ENCODE results near the gene ARHGAP28.
A peak's percentile ranks its signal among the peaks of the same experiment; 100 is the strongest.

Gene ARHGAP28

GRCh38 chr18:6775702-6776101 is 46.2 kb downstream of the ARHGAP28 start:
- DNase-seq (ENCODE audit: extremely low read depth, low read depth): no peak
- TF ChIP-seq, protein P1, sequence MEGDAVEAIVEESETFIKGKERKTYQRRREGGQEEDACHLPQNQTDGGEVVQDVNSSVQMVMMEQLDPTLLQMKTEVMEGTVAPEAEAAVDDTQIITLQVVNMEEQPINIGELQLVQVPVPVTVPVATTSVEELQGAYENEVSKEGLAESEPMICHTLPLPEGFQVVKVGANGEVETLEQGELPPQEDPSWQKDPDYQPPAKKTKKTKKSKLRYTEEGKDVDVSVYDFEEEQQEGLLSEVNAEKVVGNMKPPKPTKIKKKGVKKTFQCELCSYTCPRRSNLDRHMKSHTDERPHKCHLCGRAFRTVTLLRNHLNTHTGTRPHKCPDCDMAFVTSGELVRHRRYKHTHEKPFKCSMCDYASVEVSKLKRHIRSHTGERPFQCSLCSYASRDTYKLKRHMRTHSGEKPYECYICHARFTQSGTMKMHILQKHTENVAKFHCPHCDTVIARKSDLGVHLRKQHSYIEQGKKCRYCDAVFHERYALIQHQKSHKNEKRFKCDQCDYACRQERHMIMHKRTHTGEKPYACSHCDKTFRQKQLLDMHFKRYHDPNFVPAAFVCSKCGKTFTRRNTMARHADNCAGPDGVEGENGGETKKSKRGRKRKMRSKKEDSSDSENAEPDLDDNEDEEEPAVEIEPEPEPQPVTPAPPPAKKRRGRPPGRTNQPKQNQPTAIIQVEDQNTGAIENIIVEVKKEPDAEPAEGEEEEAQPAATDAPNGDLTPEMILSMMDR (IDR thresholded peaks at IDR 0.05; ENCODE audit: low read depth, low read length, missing control alignments): no peak
- H3K4me3 ChIP-seq (replicated peaks; ENCODE audit: low read depth, low read length): no peak overlapping the region

DNA sequence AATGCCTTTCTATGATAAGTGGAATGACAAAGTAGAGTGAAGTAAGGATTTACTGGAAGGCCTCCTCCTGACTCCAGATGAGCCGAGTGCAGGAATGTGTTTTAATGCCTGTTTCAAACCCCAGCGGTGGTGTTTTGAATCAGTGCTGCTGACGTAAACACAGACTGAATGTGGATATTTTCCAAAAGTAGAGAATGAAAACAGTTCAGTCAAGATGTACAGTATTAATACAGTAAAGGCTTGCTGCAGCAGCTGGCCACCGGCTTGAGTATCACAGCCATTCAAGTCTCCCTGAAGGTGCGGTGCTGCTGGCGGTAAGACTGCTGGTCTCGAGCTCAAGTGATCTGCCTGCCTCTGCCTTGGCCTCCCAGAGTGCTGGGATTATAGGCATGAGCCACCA is 46.7 kb downstream of the ARHGAP28 start:
- H3K4me3 ChIP-seq (replicated peaks; ENCODE audit: low read depth, low read length): no peak overlapping the region
- DNase-seq (ENCODE audit: extremely low read depth, low read depth): peak; percentile 78
- TF ChIP-seq, protein P1 (IDR thresholded peaks at IDR 0.05; ENCODE audit: low read depth, low read length, missing control alignments): no peak

DNA sequence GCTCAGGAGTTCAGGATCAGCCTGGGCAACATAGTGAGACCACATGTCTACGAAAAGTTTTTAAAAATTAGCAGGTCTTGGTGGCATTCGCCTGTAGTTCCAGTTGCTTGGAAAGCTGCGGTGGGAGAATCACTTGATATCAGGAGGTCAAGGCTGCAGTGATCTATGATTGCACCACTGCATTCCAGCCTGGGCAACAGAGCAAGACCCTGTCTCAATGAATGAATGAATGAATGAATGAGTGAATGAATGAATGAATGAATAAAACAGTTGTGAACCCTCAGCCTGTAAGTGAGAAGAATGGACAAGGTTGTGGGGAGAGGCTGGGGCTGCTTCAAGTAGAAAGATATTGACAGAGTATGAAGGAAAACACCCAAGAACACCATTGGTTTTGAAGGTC is 48.0 kb downstream of the ARHGAP28 start:
- no peak for DNase-seq (ENCODE audit: extremely low read depth, low read depth)
- TF ChIP-seq, protein P1 (IDR thresholded peaks at IDR 0.05; ENCODE audit: low read depth, low read length, missing control alignments): no peak
- H3K4me3 ChIP-seq (replicated peaks; ENCODE audit: low read depth, low read length): no peak overlapping the region

- no peak overlapping the region for H3K4me3 ChIP-seq (replicated peaks; ENCODE audit: low read depth, low read length)
- TF ChIP-seq, protein P1 (IDR thresholded peaks at IDR 0.05; ENCODE audit: low read depth, low read length, missing control alignments): no peak
- DNase-seq (ENCODE audit: extremely low read depth, low read depth): no peak
These were observed 49.1 kb downstream of the ARHGAP28 start for GRCh38 chr18:6778459-6779247.

- DNase-seq (ENCODE audit: extremely low read depth, low read depth): no peak
- TF ChIP-seq, protein P1 (IDR thresholded peaks at IDR 0.05; ENCODE audit: low read depth, low read length, missing control alignments): no peak
- H3K4me3 ChIP-seq (replicated peaks; ENCODE audit: low read depth, low read length): no peak overlapping the region
These were observed 51.7 kb downstream of the ARHGAP28 start for GRCh38 chr18:6781142-6781714.

- TF ChIP-seq, protein P1 (IDR thresholded peaks at IDR 0.05; ENCODE audit: low read depth, low read length, missing control alignments): no peak
- no peak overlapping the region for H3K4me3 ChIP-seq (replicated peaks; ENCODE audit: low read depth, low read length)
- DNase-seq (ENCODE audit: extremely low read depth, low read depth): peak; percentile 42
These were observed 52.3 kb downstream of the ARHGAP28 start for GRCh38 chr18:6781796-6782195.
